ENCODE measurements around the gene CDH13. TPM values are rescaled to one million over a fixed set of nuclear protein-coding genes. Genes with fewer than 3 reads are reported as not detected.

Gene CDH13
- total and polyA plus RNA-seq, 2 experiments from 2014 or later = 1.6 to 4.4 TPM

GRCh38 chr16:82835487-82836155 is 208.9 kb downstream of the CDH13 start:
- Histone ChIP-seq H3K4me3 (no peak overlapping the region), H3K27me3 (ENCODE audit: insufficient read depth) (no peaks in the 10 kb centered on the region), H3K4me2 (peak overlapping the region; percentile 39; the same call in 1 of the 2 replicates), H3K9me2 (ENCODE audit: insufficient read depth) (peaks cover 11% of the 10 kb centered on the region), H2AFZ (no peak overlapping the region), H3K27ac (ENCODE audit: low read depth) (no peak overlapping the region), H3K79me2 (replicated peaks; ENCODE audit: insufficient read depth) (no peaks in the 10 kb centered on the region), H4K20me1 (replicated peaks; ENCODE audit: insufficient read depth) (no peaks in the 10 kb centered on the region), H3K4me1 (ENCODE audit: insufficient read depth) (peaks cover 57% of the 10 kb centered on the region), H3K36me3 (ENCODE audit: insufficient read depth) (no peaks in the 10 kb centered on the region), H3F3A (replicated peaks; ENCODE audit: low read depth) (no peaks in the 10 kb centered on the region)
- Mint-ChIP-seq H3K4me3 (no peak overlapping the region; the same call in 2 of the 3 replicates), H3K4me1 (peaks cover 37% of the 10 kb centered on the region), H3K27me3 (ENCODE audit: insufficient read depth, low read depth, poor library complexity) (peaks cover 2% of the 10 kb centered on the region), H3K27ac (no peak overlapping the region; the same call in 1 of the 2 replicates), H3K36me3 (ENCODE audit: low read depth) (peaks cover 16% of the 10 kb centered on the region), H3K9me3 (peaks cover 14% of the 10 kb centered on the region)
- DNase-seq (ENCODE audit: low spot score) (peak; percentile 3), ATAC-seq (peak; percentile 60)
- no peak for TF ChIP-seq REST (IDR thresholded peaks at IDR 0.05; ENCODE audit: unreplicated experiment)
- no peak for TF ChIP-seq EZH2phosphoT487 (IDR thresholded peaks at IDR 0.05; ENCODE audit: unreplicated experiment)

- Mint-ChIP-seq H3K4me1 (no peaks in the 10 kb centered on the region), H3K27me3 (ENCODE audit: insufficient read depth, low read depth, poor library complexity) (peaks cover 2% of the 10 kb centered on the region), H3K9me3 (peaks cover 45% of the 10 kb centered on the region), H3K27ac (no peak overlapping the region), H3K36me3 (ENCODE audit: low read depth) (peaks cover 35% of the 10 kb centered on the region), H3K4me3 (no peak overlapping the region)
- H3K27me3 ChIP-seq (ENCODE audit: insufficient read depth) = no peaks in the 10 kb centered on the region
- no peak overlapping the region for H3K4me3 ChIP-seq
- no peaks in the 10 kb centered on the region for H3F3A ChIP-seq (replicated peaks; ENCODE audit: low read depth)
- no peak overlapping the region for H2AFZ ChIP-seq
- no peaks in the 10 kb centered on the region for H3K79me2 ChIP-seq (replicated peaks; ENCODE audit: insufficient read depth)
- H3K27ac ChIP-seq (ENCODE audit: low read depth) = no peak overlapping the region
- DNase-seq (ENCODE audit: low spot score) = no peak
- H3K4me1 ChIP-seq (ENCODE audit: insufficient read depth) = peaks cover 6% of the 10 kb centered on the region; the same call in 1 of the 2 replicates
- peaks cover 11% of the 10 kb centered on the region for H3K9me2 ChIP-seq (ENCODE audit: insufficient read depth)
- ATAC-seq = no peak
- no peaks in the 10 kb centered on the region for H4K20me1 ChIP-seq (replicated peaks; ENCODE audit: insufficient read depth)
- H3K4me2 ChIP-seq = no peak overlapping the region
- peaks cover 7% of the 10 kb centered on the region; the same call in 1 of the 2 replicates for H3K36me3 ChIP-seq (ENCODE audit: insufficient read depth)
- TF ChIP-seq ZNF462 (CRISPR knock-in tag; IDR thresholded peaks at IDR 0.05) (no peak), ETS1 (IDR thresholded peaks at IDR 0.05) (no peak), EZH2 (IDR thresholded peaks at IDR 0.05; ENCODE audit: low read depth, unreplicated experiment) (no peak), EZH2phosphoT487 (IDR thresholded peaks at IDR 0.05; ENCODE audit: unreplicated experiment) (no peak)
These were observed 214.3 kb downstream of the CDH13 start for GRCh38 chr16:82841108-82841507.

Measured in GM23338 (cell line).